Large intestine (tissue), 3 donors: ENCODE data around the gene ZNF276. TPM values are rescaled to one million over a fixed set of nuclear protein-coding genes. Genes with fewer than 3 reads are reported as not detected.

Experiments
- DNase-seq, 2 donors: peaks; one replicate each; pipeline versions ENCODE4 v3.0.0 to v3.0.0-alpha.2; 2013
- H3K27ac ChIP-seq: one replicate; pipeline ENCODE4 v1.5.1; 2013; ENCODE audit warnings: low read length
- H3K27me3 ChIP-seq: 2 replicates; pipeline ENCODE4 v1.6.1; 2013; ENCODE audit warnings: low read length; ENCODE audit not compliant: control insufficient read depth, insufficient read depth
- H3K36me3 ChIP-seq: 2 replicates; pipeline ENCODE4 v1.6.1; 2013; ENCODE audit warnings: low read length; ENCODE audit not compliant: control insufficient read depth, insufficient read depth
- H3K4me1 ChIP-seq: one replicate; pipeline ENCODE4 v1.6.1; 2013; ENCODE audit warnings: low read length; ENCODE audit not compliant: control insufficient read depth, insufficient read depth
- H3K4me3 ChIP-seq: one replicate; pipeline ENCODE4 v1.5.1; 2013; ENCODE audit warnings: low read length
- H3K9me3 ChIP-seq: one replicate; pipeline ENCODE4 v1.6.1; 2013; ENCODE audit warnings: mild to moderate bottlenecking, low read depth, low read length, moderate library complexity; ENCODE audit not compliant: control insufficient read depth
- WGBS: methylation state at CpG from one replicate; pipeline ENCODE4 v1.1.5; 2013; ENCODE audit warnings: low lambda C conversion rate; ENCODE audit not compliant: insufficient coverage; 5-methylcytosine and 5-hydroxymethylcytosine counted together
- polyA plus RNA-seq: library from polyadenylated mRNA; unstranded; fragments of 120-200 nt; gene quantifications from one replicate; pipeline ENCODE4 v1.2.1, GENCODE V29; 2013

The ZNF276 gene
- polyA plus RNA-seq, 1 donor: 35.7 TPM

- no peaks in the 10 kb centered on the region for H3K4me1 ChIP-seq
- no peak overlapping the region for H3K4me3 ChIP-seq
- no peaks in the 10 kb centered on the region for H3K27me3 ChIP-seq
- H3K36me3 ChIP-seq: peaks cover 81% of the 10 kb centered on the region
- 89% methylated on average over 3 of the region's 18 CpGs for WGBS
- DNase-seq: no peak
- H3K9me3 ChIP-seq: no peaks in the 10 kb centered on the region
- H3K27ac ChIP-seq: no peak overlapping the region
These were observed 8.0 kb downstream of the ZNF276 start for GRCh38 chr16:89729293-89729692.

- Histone ChIP-seq H3K27me3 (no peaks in the 10 kb centered on the region), H3K36me3 (peaks cover 84% of the 10 kb centered on the region), H3K9me3 (no peaks in the 10 kb centered on the region), H3K27ac (no peak overlapping the region), H3K4me3 (no peak overlapping the region), H3K4me1 (no peaks in the 10 kb centered on the region)
- no peak for DNase-seq
- WGBS: no CpG with 5 or more reads among the region's 14 CpGs
These were observed 8.7 kb downstream of the ZNF276 start for GRCh38 chr16:89729863-89730593.

GRCh38 chr16:89730610-89731234, 9.4 kb downstream of the ZNF276 start:
- Histone ChIP-seq H3K36me3 (peaks cover 85% of the 10 kb centered on the region), H3K4me1 (no peaks in the 10 kb centered on the region), H3K9me3 (no peaks in the 10 kb centered on the region), H3K27ac (no peak overlapping the region), H3K27me3 (no peaks in the 10 kb centered on the region), H3K4me3 (no peak overlapping the region)
- DNase-seq: no peak
- no CpG with 5 or more reads among the region's 22 CpGs for WGBS

- H3K27ac ChIP-seq: no peak overlapping the region
- H3K36me3 ChIP-seq: peaks cover 89% of the 10 kb centered on the region
- WGBS: no CpG with 5 or more reads among the region's 24 CpGs
These were observed 11.0 kb downstream of the ZNF276 start for GRCh38 chr16:89732142-89732917.

GRCh38 chr16:89732918-89733242, 11.5 kb downstream of the ZNF276 start:
- Histone ChIP-seq H3K27me3 (no peaks in the 10 kb centered on the region), H3K9me3 (no peaks in the 10 kb centered on the region), H3K4me1 (no peaks in the 10 kb centered on the region), H3K27ac (no peak overlapping the region), H3K36me3 (peaks cover 89% of the 10 kb centered on the region), H3K4me3 (no peak overlapping the region)
- DNase-seq: no peak
- WGBS: 100% methylated on average over 1 of the region's 9 CpGs

More at GRCh38 chr16:89732142-89732917, 11.0 kb downstream of the ZNF276 start:
- no peak for DNase-seq
- no peaks in the 10 kb centered on the region for H3K27me3 ChIP-seq
- H3K4me1 ChIP-seq: no peaks in the 10 kb centered on the region
- H3K4me3 ChIP-seq: no peak overlapping the region
- H3K9me3 ChIP-seq: no peaks in the 10 kb centered on the region

- peaks cover 90% of the 10 kb centered on the region for H3K36me3 ChIP-seq
- no peaks in the 10 kb centered on the region for H3K9me3 ChIP-seq
- no peaks in the 10 kb centered on the region for H3K4me1 ChIP-seq
- no peak overlapping the region for H3K27ac ChIP-seq
- 91% methylated on average over 4 of the region's 17 CpGs for WGBS
- no peak for DNase-seq
- no peak overlapping the region for H3K4me3 ChIP-seq
- H3K27me3 ChIP-seq: no peaks in the 10 kb centered on the region
These were observed 12.0 kb downstream of the ZNF276 start for GRCh38 chr16:89733322-89733721.

- no peak overlapping the region for H3K4me3 ChIP-seq
- H3K36me3 ChIP-seq: peaks cover 93% of the 10 kb centered on the region
- H3K27me3 ChIP-seq: no peaks in the 10 kb centered on the region
- no peaks in the 10 kb centered on the region for H3K4me1 ChIP-seq
- no peak for DNase-seq
- no peak overlapping the region for H3K27ac ChIP-seq
- no peaks in the 10 kb centered on the region for H3K9me3 ChIP-seq
- no CpG with 5 or more reads among the region's 21 CpGs for WGBS
These were observed 12.5 kb downstream of the ZNF276 start for GRCh38 chr16:89733792-89734191.

- Histone ChIP-seq H3K4me3 (no peak overlapping the region), H3K27ac (no peak overlapping the region), H3K9me3 (no peaks in the 10 kb centered on the region), H3K36me3 (peaks cover 93% of the 10 kb centered on the region), H3K4me1 (no peaks in the 10 kb centered on the region), H3K27me3 (no peaks in the 10 kb centered on the region)
- no CpG with 5 or more reads among the region's 3 CpGs for WGBS
- no peak for DNase-seq
These were observed 15.2 kb downstream of the ZNF276 start for GRCh38 chr16:89736554-89736953.

- Histone ChIP-seq H3K36me3 (peaks cover 89% of the 10 kb centered on the region), H3K27me3 (no peaks in the 10 kb centered on the region), H3K4me1 (no peaks in the 10 kb centered on the region), H3K27ac (no peak overlapping the region), H3K4me3 (no peak overlapping the region), H3K9me3 (no peaks in the 10 kb centered on the region)
- no peak for DNase-seq
- 100% methylated on average over 1 of the region's 20 CpGs for whole genome bisulfite sequencing
These were observed 16.2 kb downstream of the ZNF276 start for GRCh38 chr16:89737341-89738071.

- H3K4me1 ChIP-seq: no peaks in the 10 kb centered on the region
- no CpG with 5 or more reads among the region's 14 CpGs for WGBS
- no peaks in the 10 kb centered on the region for H3K27me3 ChIP-seq
- H3K27ac ChIP-seq: no peak overlapping the region
- H3K4me3 ChIP-seq: no peak overlapping the region
- no peak for DNase-seq
- peaks cover 89% of the 10 kb centered on the region for H3K36me3 ChIP-seq
- no peaks in the 10 kb centered on the region for H3K9me3 ChIP-seq
These were observed 16.7 kb downstream of the ZNF276 start for GRCh38 chr16:89738072-89738377.
